Measurements from ENCODE around the gene CDC6.
A peak's percentile ranks its signal among the peaks of the same experiment; 100 is the strongest.

CDC6 gene

GRCh38 chr17:40318830-40319391 lies 31.2 kb downstream of the CDC6 start:
- DNase-seq (ENCODE audit: low read depth, low spot score) = no peak
- CTCF ChIA-PET = interaction anchor here (0.9 to 3.8 kb wide), 8 partner anchors 12 to 242 kb away, joined by 3 to 22 read pairs (median 4); no protein-coding TSS in a partner anchor
- POLR2A ChIA-PET = interaction anchor here (0.7 to 1.6 kb wide), 3 partner anchors 11 to 27 kb away, joined by 3 to 8 read pairs (median 4); no protein-coding TSS in a partner anchor
- peak overlapping the region; percentile 92 for H3K4me3 ChIP-seq (ENCODE audit: low read depth, low read length)
- TF ChIP-seq CTCF (IDR thresholded peaks at IDR 0.05; ENCODE audit: insufficient read depth, low read length, missing control alignments) = no peak

GRCh38 chr17:40319651-40320540 lies 32.2 kb downstream of the CDC6 start:
- ChIA-PET POLR2A (interaction anchor here (0.8 to 1.6 kb wide), 3 partner anchors 12 to 22 kb away, joined by 3 to 8 read pairs (median 4); no protein-coding TSS in a partner anchor), CTCF (interaction anchor here (0.9 to 3.8 kb wide), 7 partner anchors 11 to 241 kb away, joined by 3 to 22 read pairs (median 6); no protein-coding TSS in a partner anchor)
- DNase-seq (ENCODE audit: low read depth, low spot score) = no peak

GRCh38 chr17:40320756-40321523 lies 33.3 kb downstream of the CDC6 start:
- peak overlapping the region; percentile 92 for H3K4me3 ChIP-seq (ENCODE audit: low read depth, low read length)
- no peak for DNase-seq (ENCODE audit: low read depth, low spot score)
- POLR2A ChIA-PET = interaction anchor here (0.7 to 1.2 kb wide), 3 partner anchors 10 to 201 kb away, joined by 3 to 4 read pairs (median 3); partner anchors contain the start of gene CASC3
- CTCF ChIA-PET = interaction anchor here (0.5 to 3.8 kb wide), 4 partner anchors 15 to 48 kb away, joined by 4 to 22 read pairs (median 10); no protein-coding TSS in a partner anchor
- TF ChIP-seq CTCF (IDR thresholded peaks at IDR 0.05; ENCODE audit: insufficient read depth, low read length, missing control alignments) = no peak

More at GRCh38 chr17:40319651-40320540, 32.2 kb downstream of the CDC6 start:
- H3K4me3 ChIP-seq (ENCODE audit: low read depth, low read length) = peak overlapping the region; percentile 92
- no peak for TF ChIP-seq CTCF (IDR thresholded peaks at IDR 0.05; ENCODE audit: insufficient read depth, low read length, missing control alignments)

- POLR2A ChIA-PET = interaction anchor here (0.7 to 1.2 kb wide), 3 partner anchors 9 to 200 kb away, joined by 3 to 4 read pairs (median 3); partner anchors contain the start of gene CASC3
- TF ChIP-seq CTCF (IDR thresholded peaks at IDR 0.05; ENCODE audit: insufficient read depth, low read length, missing control alignments) = no peak
- H3K4me3 ChIP-seq (ENCODE audit: low read depth, low read length) = peak overlapping the region; percentile 92
- CTCF ChIA-PET = interaction anchor here (0.5 to 3.8 kb wide), 2 partner anchors 15 to 47 kb away, joined by 4 to 22 read pairs; no protein-coding TSS in a partner anchor
- no peak for DNase-seq (ENCODE audit: low read depth, low spot score)
Observed at GRCh38 chr17:40321524-40321929, 33.8 kb downstream of the CDC6 start.

- POLR2A ChIA-PET = interaction anchor here (1.2 kb wide), 1 partner anchor 182 kb away, joined by 4 read pairs; the partner anchor contains the start of gene CASC3
- DNase-seq (ENCODE audit: low read depth, low spot score) = no peak
- CTCF ChIA-PET = interaction anchor here (3.8 kb wide), 1 partner anchor 16 kb away, joined by 22 read pairs; no protein-coding TSS in a partner anchor
- H3K4me3 ChIP-seq (ENCODE audit: low read depth, low read length) = peak overlapping the region; percentile 92
- no peak for TF ChIP-seq CTCF (IDR thresholded peaks at IDR 0.05; ENCODE audit: insufficient read depth, low read length, missing control alignments)
Observed at GRCh38 chr17:40321961-40322357, 34.3 kb downstream of the CDC6 start.

All from AG04449 (cell line).